ENCODE results near the gene CLIP3.

- TF ChIP-seq EP300 (IDR thresholded peaks at IDR 0.05) = no peak
- TF ChIP-seq CTCF (IDR thresholded peaks at IDR 0.05) = no peak
Measured at GRCh38 chr19:36058481-36059179, 26.0 kb upstream of the CLIP3 start.

Measured in stomach (tissue), 4 donors.